K562 (cell line): ENCODE results near the gene ZNF776. TPM values are rescaled to one million over a fixed set of nuclear protein-coding genes. Genes with fewer than 3 reads are reported as not detected.
A peak's percentile ranks its signal among the peaks of the same experiment; 100 is the strongest.

ENCODE experiments used
- ARID3B ChIP-seq: fragments of 250-450 bp; sonication (Bioruptor Pico); IDR thresholded peaks from 2 replicates; pipeline ENCODE4 v1.4.0; 2020; ENCODE audit warnings: borderline replicate concordance
- ATF6 ChIP-seq: sonication (generic); formaldehyde crosslinking; IDR thresholded peaks from 2 replicates; pipeline ENCODE4 v1.4.0; 2020; ENCODE audit warnings: mild to moderate bottlenecking, missing genetic modification reagents
- CAMTA2 ChIP-seq: fragments of 250-450 bp; sonication (Bioruptor Pico); conservative IDR thresholded peaks from 2 replicates; pipeline ENCODE4 v1.5.1; 2022
- CBFB ChIP-seq: sonication (generic); formaldehyde crosslinking; IDR thresholded peaks from 2 replicates; pipeline ENCODE4 v1.4.0; 2020; ENCODE audit warnings: mild to moderate bottlenecking, missing genetic modification reagents
- CEBPB ChIP-seq: fragments of 450-650 bp; IDR thresholded peaks from 2 replicates; pipeline ENCODE4 v1.6.1; 2016; ENCODE audit warnings: missing genetic modification characterization, missing compliant biosample characterization
- CEBPZ ChIP-seq: fragments of 150-350 bp; IDR thresholded peaks from 2 replicates; pipeline ENCODE4 v1.6.1; 2014; ENCODE audit warnings: low read depth, mild to moderate bottlenecking, low read length, borderline replicate concordance
- CREB3L1 ChIP-seq: fragments of 450-650 bp; IDR thresholded peaks from 2 replicates; pipeline ENCODE4 v1.6.1; 2014; ENCODE audit warnings: low read depth, mild to moderate bottlenecking, moderate library complexity, borderline replicate concordance
- GABPA ChIP-seq: fragments of 200-800 bp; sonication (Bioruptor generic); conservative IDR thresholded peaks from 2 replicates; pipeline ENCODE4 v1.6.1; 2016; ENCODE audit warnings: low read depth, missing genetic modification characterization, missing compliant biosample characterization
- HNRNPUL1 ChIP-seq: fragments of 200-400 bp; formaldehyde crosslinking; IDR thresholded peaks from 2 replicates; pipeline ENCODE4 v1.6.1; 2017; ENCODE audit warnings: low read length
- HOXB6 ChIP-seq: fragments of 250-450 bp; sonication (Bioruptor Pico); IDR thresholded peaks from 2 replicates; pipeline ENCODE4 v1.5.1; 2022; ENCODE audit warnings: mild to moderate bottlenecking, borderline replicate concordance
- KAT2B ChIP-seq: IDR thresholded peaks from one replicate; pipeline ENCODE4 v1.6.1; 2012; ENCODE audit warnings: low read depth, mild to moderate bottlenecking, control low read depth, inconsistent platforms, low read length, moderate library complexity
- MBD2 ChIP-seq: sonication (generic); IDR thresholded peaks from 2 replicates; pipeline ENCODE4 v1.6.1; 2016; ENCODE audit warnings: low read depth, borderline replicate concordance
- MXD1 ChIP-seq: fragments of 250-450 bp; sonication (Bioruptor Pico); IDR thresholded peaks from 2 replicates; pipeline ENCODE4 v1.8.0; 2021; ENCODE audit warnings: borderline replicate concordance, mild to moderate bottlenecking, moderate library complexity; ENCODE audit not compliant: poor library complexity, severe bottlenecking
- ZNF174 ChIP-seq: fragments of 250-450 bp; sonication (Bioruptor Pico); IDR thresholded peaks from 2 replicates; pipeline ENCODE4 v1.4.0; 2020; ENCODE audit warnings: mild to moderate bottlenecking
- ZNF586 ChIP-seq: fragments of 450-650 bp; formaldehyde crosslinking; conservative IDR thresholded peaks from 2 replicates; pipeline ENCODE4 v1.4.0; 2020; ENCODE audit warnings: mild to moderate bottlenecking, moderate library complexity
- ZNF668 ChIP-seq: fragments of 250-450 bp; sonication (Bioruptor Pico); IDR thresholded peaks from 2 replicates; pipeline ENCODE4 v1.8.0; 2022; ENCODE audit warnings: mild to moderate bottlenecking, inconsistent platforms
- ZNF699 ChIP-seq: fragments of 250-450 bp; sonication (Bioruptor Pico); IDR thresholded peaks from 2 replicates; pipeline ENCODE4 v1.8.0; 2021; ENCODE audit warnings: mild to moderate bottlenecking, moderate library complexity; ENCODE audit not compliant: insufficient replicate concordance
- polyA plus RNA-seq, 8 experiments: library from polyadenylated mRNA; depleted of rRNA in 4 of 8; stranded (reverse) in 5 of 8; unstranded in 3 of 8; fragments of >200 nt; fragmentation: Nextera tagmentation in 2 of 8; fragmentation: Illumina TruSeq in 1 of 8; extraction: Ambion mirVana in 2 of 8; extraction: Trizol in 1 of 8; gene quantifications; 2 replicates each; pipeline versions ENCODE4 v1.2.1 to v1.2.3, GENCODE V29; 2011 to 2014; ENCODE audit warnings: inconsistent platforms in 1 of 8, missing spikeins in 1 of 8
- total RNA-seq, 7 experiments: library from RNA; depleted of rRNA in 6 of 7; stranded (reverse); fragments of >200 nt in 6 of 7; fragmentation: Illumina TruSeq in 2 of 7; extraction: Trizol in 2 of 7; gene quantifications; 2 replicates each; pipeline versions ENCODE4 v1.2.1 to v1.2.3, GENCODE V29; 2011 to 2021; ENCODE audit warnings: low replicate concordance in 1 of 7

ZNF776 gene
- total and polyA plus RNA-seq, 9 of the 15 experiments (the other 6 are each of a cell fraction or from before 2014, with no cell fraction given): 2.2 to 16.9 (median 8.2) TPM

- TF ChIP-seq HNRNPUL1 (no peak), HOXB6 (CRISPR knock-in tag) (no peak), ZNF668 (CRISPR knock-in tag) (no peak), ZNF699 (CRISPR knock-in tag) (no peak), CEBPB (no peak), GABPA (tag) (peak; percentile 96), MBD2 (peak; percentile 91), CAMTA2 (CRISPR knock-in tag) (no peak), MXD1 (CRISPR knock-in tag) (no peak), KAT2B (no peak), ATF6 (peak; percentile 49; the same call in 1 of the 2 replicates), ARID3B (no peak), ZNF174 (CRISPR knock-in tag) (no peak), CREB3L1 (peak; percentile 53; the same call in 1 of the 2 replicates), ZNF586 (CRISPR knock-in tag) (no peak), CEBPZ (peak; percentile 69; the same call in 1 of the 2 replicates), CBFB (CRISPR knock-in tag) (no peak)
Observed at GRCh38 chr19:57746580-57747471, at the start of gene ZNF776 (continued).
